HepG2 (cell line): Measurements from ENCODE around the gene ALKBH5. TPM values are rescaled to one million over a fixed set of nuclear protein-coding genes. Genes with fewer than 3 reads are reported as not detected.

ENCODE experiments used
- PAXIP1 ChIP-seq: sonication (generic); formaldehyde crosslinking; conservative IDR thresholded peaks from 2 replicates; pipeline ENCODE4 v1.4.0; 2020; ENCODE audit warnings: mild to moderate bottlenecking, missing genetic modification reagents, moderate library complexity
- PHF8 ChIP-seq: sonication (generic); formaldehyde crosslinking; IDR thresholded peaks from 2 replicates; pipeline ENCODE4 v1.5.0; 2020; ENCODE audit warnings: missing genetic modification reagents
- RERE ChIP-seq: IDR thresholded peaks from 2 replicates; pipeline ENCODE4 v1.6.1; 2016; ENCODE audit warnings: low read depth, missing genetic modification reagents, missing compliant biosample characterization
- TMF1 ChIP-seq: sonication (generic); formaldehyde crosslinking; IDR thresholded peaks from 2 replicates; pipeline ENCODE4 v1.8.1; 2022; ENCODE audit warnings: low read depth, missing genetic modification reagents
- ZFP37 ChIP-seq: sonication (generic); formaldehyde crosslinking; IDR thresholded peaks from 2 replicates; pipeline ENCODE4 v1.4.0; 2020; ENCODE audit warnings: missing genetic modification reagents, borderline replicate concordance
- ZNF761 ChIP-seq: sonication (generic); formaldehyde crosslinking; conservative IDR thresholded peaks from 2 replicates; pipeline ENCODE4 v1.4.0; 2020; ENCODE audit warnings: mild to moderate bottlenecking, missing genetic modification reagents
- polyA plus RNA-seq, 8 experiments: library from polyadenylated mRNA; depleted of rRNA in 3 of 8; stranded (reverse) in 7 of 8; unstranded in 1 of 8; fragments of >200 nt; fragmentation: Illumina TruSeq in 4 of 8; extraction: Trizol in 4 of 8; gene quantifications; 2 replicates each; pipeline versions ENCODE4 v1.2.1 to v1.2.3, GENCODE V29; 2011 to 2016; ENCODE audit warnings: low read depth in 4 of 8, missing spikeins in 1 of 8, mixed read lengths in 1 of 8; ENCODE audit not compliant: insufficient read depth in 1 of 8
- total RNA-seq, 5 experiments: library from RNA; depleted of rRNA; stranded (reverse); fragments of >200 nt; fragmentation: Illumina TruSeq; extraction: Trizol; gene quantifications; 2 replicates each; pipeline ENCODE4 v1.2.3, GENCODE V29; 2016; ENCODE audit warnings: low read depth in 1 of 5

ALKBH5 gene
- total and polyA plus RNA-seq, 2 of the 13 experiments (the other 11 are each of a cell fraction or from before 2014, with no cell fraction given), result 68.9 to 76.9 TPM

GRCh38 chr17:18136357-18136756 lies 47.3 kb upstream of the ALKBH5 start (continued):
- TF ChIP-seq RERE (CRISPR knock-in tag), result no peak
- no peak for TF ChIP-seq PHF8 (CRISPR knock-in tag)
- TF ChIP-seq ZNF761 (CRISPR knock-in tag), result no peak
- no peak for TF ChIP-seq ZFP37 (CRISPR knock-in tag)
- no peak for TF ChIP-seq TMF1 (CRISPR knock-in tag)
- no peak for TF ChIP-seq PAXIP1 (CRISPR knock-in tag)
- TF ChIP-seq, all 625 proteins: peak for 0
